IPS DF 6.9 (cell line): Measurements from ENCODE around the gene IFITM5.
"Not testable (repeated sequence)": the region's sequence is repeated elsewhere in the genome, so short reads cannot be mapped to it uniquely, and the experiment has no call there.

Source experiments
- DNase-seq: peaks from one replicate; pipeline ENCODE4 v3.0.0-alpha.2; 2013; ENCODE audit warnings: low read depth, low spot score
- H3K27ac ChIP-seq: one replicate; pipeline ENCODE4 v1.5.1; 2013; ENCODE audit warnings: low read length, control low read depth
- H3K27me3 ChIP-seq: 2 replicates; pipeline ENCODE4 v1.6.1; 2013; ENCODE audit warnings: mild to moderate bottlenecking, low read length; ENCODE audit not compliant: control insufficient read depth, insufficient read depth
- H3K36me3 ChIP-seq: 2 replicates; pipeline ENCODE4 v1.6.1; 2013; ENCODE audit warnings: low read length; ENCODE audit not compliant: control insufficient read depth, insufficient read depth
- H3K4me1 ChIP-seq: 2 replicates; pipeline ENCODE4 v1.6.1; 2013; ENCODE audit warnings: low read length; ENCODE audit not compliant: control insufficient read depth, insufficient read depth
- H3K4me3 ChIP-seq: 2 replicates; pipeline ENCODE4 v1.5.1; 2013; ENCODE audit warnings: mild to moderate bottlenecking, low read length
- H3K9me3 ChIP-seq: 2 replicates; pipeline ENCODE4 v1.6.1; 2013; ENCODE audit warnings: low read length, inconsistent platforms; ENCODE audit not compliant: control insufficient read depth, insufficient read depth
- WGBS: extraction: QIAGEN DNeasy Blood & Tissue Kit; methylation state at CpG from one replicate; pipeline ENCODE4 v1.1.7; 2013; ENCODE audit warnings: mixed read lengths, missing lambda C conversion rate; ENCODE audit not compliant: insufficient read length, insufficient coverage; 5-methylcytosine and 5-hydroxymethylcytosine counted together

Gene IFITM5

GRCh38 chr11:327581-327923 lies 28.2 kb upstream of the IFITM5 start:
- H3K4me3 ChIP-seq, result no peak overlapping the region
- WGBS, result no CpG with 5 or more reads among the region's 3 CpGs

GRCh38 chr11:326842-327580 lies 27.7 kb upstream of the IFITM5 start:
- no peaks in the 10 kb centered on the region; the same call in 1 of the 2 replicates for H3K4me1 ChIP-seq
- DNase-seq, result no peak
- no peaks in the 10 kb centered on the region for H3K9me3 ChIP-seq
- H3K27ac ChIP-seq, result no peak overlapping the region
- WGBS, result no CpG with 5 or more reads among the region's 19 CpGs
- no peak overlapping the region for H3K4me3 ChIP-seq
- H3K36me3 ChIP-seq, result no peaks in the 10 kb centered on the region
- H3K27me3 ChIP-seq, result no peaks in the 10 kb centered on the region

More at GRCh38 chr11:327581-327923, 28.2 kb upstream of the IFITM5 start:
- no peaks in the 10 kb centered on the region for H3K36me3 ChIP-seq
- no peaks in the 10 kb centered on the region; the same call in 1 of the 2 replicates for H3K4me1 ChIP-seq
- H3K27me3 ChIP-seq, result no peaks in the 10 kb centered on the region
- DNase-seq, result no peak
- H3K27ac ChIP-seq, result no peak overlapping the region
- H3K9me3 ChIP-seq, result no peaks in the 10 kb centered on the region

GRCh38 chr11:326592-326841 lies 27.2 kb upstream of the IFITM5 start:
- no peaks in the 10 kb centered on the region for H3K27me3 ChIP-seq
- no peaks in the 10 kb centered on the region; the same call in 1 of the 2 replicates for H3K4me1 ChIP-seq
- no peak for DNase-seq
- H3K9me3 ChIP-seq, result no peaks in the 10 kb centered on the region
- no peak overlapping the region for H3K4me3 ChIP-seq
- no CpG with 5 or more reads among the region's 6 CpGs for WGBS
- H3K27ac ChIP-seq, result no peak overlapping the region
- no peaks in the 10 kb centered on the region for H3K36me3 ChIP-seq

GRCh38 chr11:325796-326591 lies 26.7 kb upstream of the IFITM5 start:
- no peaks in the 10 kb centered on the region for H3K9me3 ChIP-seq
- H3K27me3 ChIP-seq, result no peaks in the 10 kb centered on the region
- H3K27ac ChIP-seq, result no peak overlapping the region
- H3K36me3 ChIP-seq, result no peaks in the 10 kb centered on the region
- H3K4me3 ChIP-seq, result no peak overlapping the region
- H3K4me1 ChIP-seq, result no peaks in the 10 kb centered on the region; the same call in 1 of the 2 replicates
- no peak for DNase-seq
- WGBS, result no CpG with 5 or more reads among the region's 30 CpGs

- H3K36me3 ChIP-seq, H3K27me3 ChIP-seq, H3K4me3 ChIP-seq, H3K27ac ChIP-seq, DNase-seq, H3K9me3 ChIP-seq, H3K4me1 ChIP-seq: not testable (repeated sequence)
- no CpG with 5 or more reads among the region's 34 CpGs for WGBS
Measured at GRCh38 chr11:324593-325517, 25.5 kb upstream of the IFITM5 start.

- Histone ChIP-seq H3K27me3 (no peaks in the 10 kb centered on the region), H3K4me1 (peaks cover 3% of the 10 kb centered on the region; the same call in 1 of the 2 replicates), H3K27ac (no peak overlapping the region), H3K36me3 (no peaks in the 10 kb centered on the region), H3K9me3 (no peaks in the 10 kb centered on the region), H3K4me3 (no peak overlapping the region)
- DNase-seq, result no peak
- WGBS, result no CpG with 5 or more reads among the region's 11 CpGs
Measured at GRCh38 chr11:324156-324555, 24.8 kb upstream of the IFITM5 start.

- DNase-seq, H3K27ac ChIP-seq, H3K27me3 ChIP-seq, H3K9me3 ChIP-seq, H3K36me3 ChIP-seq, H3K4me3 ChIP-seq: not testable (repeated sequence)
- H3K4me1 ChIP-seq, result peaks cover 19% of the 10 kb centered on the region
- no CpG with 5 or more reads among the region's 10 CpGs for WGBS
Measured at GRCh38 chr11:319888-320273, 20.6 kb upstream of the IFITM5 start.

- DNase-seq, H3K9me3 ChIP-seq, H3K36me3 ChIP-seq, H3K27me3 ChIP-seq, H3K27ac ChIP-seq, H3K4me3 ChIP-seq: not testable (repeated sequence)
- no CpG with 5 or more reads among the region's 29 CpGs for WGBS
- H3K4me1 ChIP-seq, result peaks cover 19% of the 10 kb centered on the region
Measured at GRCh38 chr11:319121-319887, 20.0 kb upstream of the IFITM5 start.

- not testable (repeated sequence) for DNase-seq, H3K36me3 ChIP-seq
- no CpG with 5 or more reads among the region's 79 CpGs for WGBS
Measured at GRCh38 chr11:318405-319120, 19.2 kb upstream of the IFITM5 start.

More at GRCh38 chr11:318405-319120, 19.2 kb upstream of the IFITM5 start:
- H3K4me3 ChIP-seq, H3K27me3 ChIP-seq, H3K9me3 ChIP-seq, H3K27ac ChIP-seq: not testable (repeated sequence)
- H3K4me1 ChIP-seq, result peaks cover 19% of the 10 kb centered on the region
